H9 (cell line): ENCODE data around the gene SSTR5. TPM values are rescaled to one million over a fixed set of nuclear protein-coding genes. Genes with fewer than 3 reads are reported as not detected.

Source experiments
- DNase-seq: peaks from one replicate; pipeline ENCODE4 v3.0.0-alpha.2; 2017
- H2AFZ ChIP-seq: one replicate; pipeline ENCODE4 v1.6.1; 2013; ENCODE audit warnings: mild to moderate bottlenecking, low read length, control low read depth, moderate library complexity
- H2AK5ac ChIP-seq: 2 replicates; pipeline ENCODE4 v1.6.1; 2013; ENCODE audit warnings: low read length, control low read depth, mixed read lengths; ENCODE audit not compliant: insufficient read length
- H2BK120ac ChIP-seq: one replicate; pipeline ENCODE4 v1.6.1; 2013; ENCODE audit warnings: low read depth, mild to moderate bottlenecking, low read length, control low read depth, inconsistent platforms; ENCODE audit not compliant: poor library complexity, severe bottlenecking
- H2BK12ac ChIP-seq: 2 replicates; pipeline ENCODE4 v1.6.1; 2013; ENCODE audit warnings: low read length, control low read depth, mixed read lengths, low read depth; ENCODE audit not compliant: insufficient read length
- H2BK15ac ChIP-seq: 2 replicates; pipeline ENCODE4 v1.6.1; 2013; ENCODE audit warnings: low read depth, low read length, control low read depth
- H2BK20ac ChIP-seq: one replicate; pipeline ENCODE4 v1.6.1; 2013; ENCODE audit warnings: low read depth, mild to moderate bottlenecking, low read length, control low read depth, inconsistent platforms; ENCODE audit not compliant: poor library complexity, severe bottlenecking
- H2BK5ac ChIP-seq: 2 replicates; pipeline ENCODE4 v1.6.1; 2013; ENCODE audit warnings: low read length, control low read depth, mixed read lengths; ENCODE audit not compliant: insufficient read length
- H3K14ac ChIP-seq: 2 replicates; pipeline ENCODE4 v1.6.1; 2013; ENCODE audit warnings: low read length, control low read depth; ENCODE audit not compliant: insufficient read depth
- H3K18ac ChIP-seq: 2 replicates; pipeline ENCODE4 v1.6.1; 2013; ENCODE audit warnings: low read depth, mild to moderate bottlenecking, mixed read lengths, low read length, control low read depth; ENCODE audit not compliant: insufficient read length
- H3K23ac ChIP-seq: 2 replicates; pipeline ENCODE4 v1.6.1; 2013; ENCODE audit warnings: low read length, control low read depth, mixed read lengths, low read depth; ENCODE audit not compliant: insufficient read length
- H3K23me2 ChIP-seq: 2 replicates; pipeline ENCODE4 v1.6.1; 2013; ENCODE audit warnings: low read depth, mild to moderate bottlenecking, mixed read lengths, low read length, control low read depth; ENCODE audit not compliant: insufficient read length, poor library complexity, severe bottlenecking
- H3K27ac ChIP-seq: 2 replicates; pipeline ENCODE4 v1.5.1; 2013; ENCODE audit warnings: low read length, control low read depth, mixed read lengths, low read depth; ENCODE audit not compliant: insufficient read length
- H3K27me3 ChIP-seq: 2 replicates; pipeline ENCODE4 v1.6.1; 2013; ENCODE audit warnings: low read length, control low read depth, inconsistent platforms; ENCODE audit not compliant: insufficient read depth
- H3K4ac ChIP-seq: 2 replicates; pipeline ENCODE4 v1.6.1; 2013; ENCODE audit warnings: low read depth, mild to moderate bottlenecking, control low read depth, inconsistent platforms, low read length, moderate library complexity
- H3K4me1 ChIP-seq: 2 replicates; pipeline ENCODE4 v1.6.1; 2013; ENCODE audit warnings: low read length, control low read depth, inconsistent platforms; ENCODE audit not compliant: insufficient read depth
- H3K4me2 ChIP-seq: 2 replicates; pipeline ENCODE4 v1.6.1; 2013; ENCODE audit warnings: low read length, control low read depth, mixed read lengths; ENCODE audit not compliant: insufficient read length, insufficient read depth
- H3K56ac ChIP-seq: 2 replicates; pipeline ENCODE4 v1.6.1; 2013; ENCODE audit warnings: low read depth, mild to moderate bottlenecking, mixed read lengths, low read length, control low read depth; ENCODE audit not compliant: insufficient read length
- H3K79me1 ChIP-seq: 2 replicates; pipeline ENCODE4 v1.6.1; 2013; ENCODE audit warnings: low read depth, mild to moderate bottlenecking, moderate library complexity, low read length, control low read depth, inconsistent platforms; ENCODE audit not compliant: insufficient read depth, poor library complexity, severe bottlenecking
- H3K79me2 ChIP-seq: 2 replicates; pipeline ENCODE4 v1.6.1; 2013; ENCODE audit warnings: low read length, control low read depth, inconsistent platforms; ENCODE audit not compliant: insufficient read depth
- H3K9ac ChIP-seq: 2 replicates; pipeline ENCODE4 v1.6.1; 2013; ENCODE audit warnings: low read length, control low read depth, mixed read lengths; ENCODE audit not compliant: insufficient read length; ENCODE audit errors: extremely low read depth
- H3K9me3 ChIP-seq: one replicate; pipeline ENCODE4 v1.6.1; 2013; ENCODE audit warnings: low read depth, low read length, inconsistent platforms; ENCODE audit not compliant: control insufficient read depth
- H3T11ph ChIP-seq: one replicate; pipeline ENCODE4 v1.6.1; 2013; ENCODE audit warnings: mild to moderate bottlenecking, low read length, control low read depth, inconsistent platforms
- H4K20me1 ChIP-seq: one replicate; pipeline ENCODE4 v1.6.1; 2013; ENCODE audit not compliant: control insufficient read depth, insufficient read length, insufficient read depth
- H4K5ac ChIP-seq: 2 replicates; pipeline ENCODE4 v1.6.1; 2013; ENCODE audit warnings: low read depth, mild to moderate bottlenecking, mixed read lengths, low read length, control low read depth; ENCODE audit not compliant: insufficient read length
- H4K8ac ChIP-seq: replicated peaks from 2 replicates; pipeline ENCODE4 v1.6.1; 2013; ENCODE audit warnings: low read length, control low read depth, mixed read lengths, low read depth; ENCODE audit not compliant: insufficient read length
- H4K91ac ChIP-seq: 2 replicates; pipeline ENCODE4 v1.6.1; 2013; ENCODE audit warnings: low read depth, mild to moderate bottlenecking, moderate library complexity, mixed read lengths, low read length, control low read depth; ENCODE audit not compliant: insufficient read length
- H3K27ac Mint-ChIP-seq, 3 experiments: 2 replicates in 2 of 3; 3 replicates in 1 of 3; pipeline ENCODE4 v1.8.0; 2020 to 2021; ENCODE audit warnings: mixed read lengths in 3 of 3, mild to moderate bottlenecking in 1 of 3, moderate library complexity in 1 of 3
- H3K27me3 Mint-ChIP-seq: 2 replicates; pipeline ENCODE4 v1.8.0; 2021; ENCODE audit warnings: low read depth, mild to moderate bottlenecking, moderate library complexity, mixed read lengths
- H3K36me3 Mint-ChIP-seq, 3 experiments: 2 replicates in 2 of 3; 3 replicates in 1 of 3; pipeline ENCODE4 v1.8.0; 2020 to 2021; ENCODE audit warnings: low read depth in 3 of 3, mixed read lengths in 3 of 3; ENCODE audit not compliant: insufficient read depth in 1 of 3
- H3K4me1 Mint-ChIP-seq, 2 experiments: 2 replicates each; pipeline ENCODE4 v1.8.0; 2020; ENCODE audit warnings: mixed read lengths in 2 of 2
- H3K4me3 Mint-ChIP-seq, 2 experiments: 2 replicates in 1 of 2; 3 replicates in 1 of 2; pipeline ENCODE4 v1.8.0; 2020 to 2021; ENCODE audit warnings: mild to moderate bottlenecking in 2 of 2, mixed read lengths in 2 of 2, moderate library complexity in 1 of 2
- H3K9me3 Mint-ChIP-seq, 2 experiments: 2 replicates in 1 of 2; 3 replicates in 1 of 2; pipeline ENCODE4 v1.8.0; 2020; ENCODE audit warnings: mild to moderate bottlenecking in 2 of 2, mixed read lengths in 2 of 2, moderate library complexity in 1 of 2
- CTCF ChIP-seq: fragments of 200-600 bp; sonication (generic); conservative IDR thresholded peaks from 3 replicates; pipeline ENCODE4 v1.8.0; 2021; ENCODE audit warnings: antibody characterized with exemption, mild to moderate bottlenecking
- WGBS: extraction: QIAGEN DNeasy Blood & Tissue Kit; methylation state at CpG from one replicate; pipeline ENCODE4 v1.1.7; 2013; ENCODE audit warnings: missing lambda C conversion rate, low lambda C conversion rate, mixed read lengths; ENCODE audit not compliant: insufficient read length; ENCODE audit errors: extremely low coverage; 5-methylcytosine and 5-hydroxymethylcytosine counted together
- total RNA-seq: library from RNA; stranded (reverse); gene quantifications from 2 replicates; pipeline ENCODE4 v1.2.1, GENCODE V29; 2021

SSTR5 gene
- total RNA-seq, 1 experiment from 2014 or later, result 0.22 TPM

DNA sequence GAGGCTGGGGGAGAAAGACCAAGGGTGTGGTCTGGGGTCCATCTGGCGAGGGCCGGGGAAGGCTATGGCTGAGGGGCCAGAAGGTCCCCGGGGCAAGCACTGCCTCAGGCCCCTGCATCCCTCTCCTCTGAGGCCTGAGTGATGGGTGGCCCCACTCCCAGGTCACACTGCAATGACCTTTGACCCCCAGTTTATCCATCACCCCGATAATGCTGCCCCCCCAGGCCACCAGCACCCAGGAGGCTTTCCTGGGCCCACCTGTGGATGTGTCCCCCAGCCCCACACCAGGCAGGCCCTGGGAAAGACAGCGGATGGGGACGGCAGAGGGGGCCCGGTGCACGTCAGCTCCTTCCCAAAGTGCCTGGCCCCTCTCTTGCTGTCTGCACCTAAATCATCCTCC, 57.8 kb downstream of the SSTR5 start:
- H3T11ph ChIP-seq, result no peak overlapping the region
- H2BK15ac ChIP-seq, result no peak overlapping the region
- no peak for DNase-seq
- Mint-ChIP-seq H3K27me3 (peaks cover 3% of the 10 kb centered on the region), H3K36me3 (no peaks in the 10 kb centered on the region), H3K9me3 (no peaks in the 10 kb centered on the region), H3K27ac (no peak overlapping the region; a peak in 1 of 7 replicates), H3K4me3 (no peak overlapping the region), H3K4me1 (peaks cover 0 to 7% of the 10 kb centered on the region in 2 experiments; a peak in 1 of 4 replicates)
- no peak overlapping the region for H2BK5ac ChIP-seq
- no peak overlapping the region for H3K4ac ChIP-seq
- H4K91ac ChIP-seq, result no peak overlapping the region
- H3K23me2 ChIP-seq, result no peaks in the 10 kb centered on the region
- no peaks in the 10 kb centered on the region for H4K20me1 ChIP-seq
- H2AFZ ChIP-seq, result no peak overlapping the region
- no peaks in the 10 kb centered on the region for H3K9me3 ChIP-seq
- H3K4me2 ChIP-seq, result no peak overlapping the region
- no peak overlapping the region for H3K14ac ChIP-seq
- no peak for TF ChIP-seq CTCF
- H3K56ac ChIP-seq, result no peak overlapping the region
- H3K79me1 ChIP-seq, result no peaks in the 10 kb centered on the region
- no peak overlapping the region for H2BK12ac ChIP-seq
- H3K79me2 ChIP-seq, result no peaks in the 10 kb centered on the region
- H3K27me3 ChIP-seq, result no peaks in the 10 kb centered on the region
- no CpG with 5 or more reads among the region's 8 CpGs for WGBS
- no peak overlapping the region for H3K27ac ChIP-seq
- H3K23ac ChIP-seq, result no peak overlapping the region
- H2BK120ac ChIP-seq, result no peak overlapping the region
- no peaks in the 10 kb centered on the region for H3K4me1 ChIP-seq
- H4K5ac ChIP-seq, result no peak overlapping the region
- no peak overlapping the region for H2AK5ac ChIP-seq
- no peak overlapping the region for H3K9ac ChIP-seq
- H3K18ac ChIP-seq, result no peak overlapping the region
- H2BK20ac ChIP-seq, result no peak overlapping the region
- H4K8ac ChIP-seq, result no peak overlapping the region

Other genes with a start within 250 kb of the SSTR5 start
- gene LMF1, start 101.8 kb upstream of the SSTR5 start, total RNA-seq, result 7.1 and 7.8 TPM in 2 replicates
- 8.9 and 9.6 TPM in 2 replicates for gene SOX8, start 91.0 kb upstream of the SSTR5 start, total RNA-seq
- gene C1QTNF8, start 23.5 kb downstream of the SSTR5 start, total RNA-seq, result not detected in 2 replicates
- gene CACNA1H, start 80.4 kb downstream of the SSTR5 start, total RNA-seq, result 41.9 and 43.3 TPM in 2 replicates
- gene TPSG1, start 152.5 kb downstream of the SSTR5 start, total RNA-seq, result not detected in 2 replicates
- not detected in 2 replicates for gene TPSB2, start 157.4 kb downstream of the SSTR5 start, total RNA-seq
- gene TPSAB1, start 168.0 kb downstream of the SSTR5 start, total RNA-seq, result not detected in 2 replicates
- not detected in 2 replicates for gene TPSD1, start 183.3 kb downstream of the SSTR5 start, total RNA-seq
- gene UBE2I, start 236.9 kb downstream of the SSTR5 start, total RNA-seq, result 286 and 290 TPM in 2 replicates